VCaP (cell line): ENCODE measurements around the gene P2RX2.

Experiments
- H3K27ac ChIP-seq: fragments of 450-650 bp; 2 replicates; pipeline ENCODE4 v1.5.1; 2017
- TF ChIP-seq, protein P1 (sequence below): fragments of 450-650 bp; conservative IDR thresholded peaks from 2 replicates; pipeline ENCODE4 v1.5.1; 2017; ENCODE audit warnings: mild to moderate bottlenecking, moderate library complexity

P2RX2 gene

DNA sequence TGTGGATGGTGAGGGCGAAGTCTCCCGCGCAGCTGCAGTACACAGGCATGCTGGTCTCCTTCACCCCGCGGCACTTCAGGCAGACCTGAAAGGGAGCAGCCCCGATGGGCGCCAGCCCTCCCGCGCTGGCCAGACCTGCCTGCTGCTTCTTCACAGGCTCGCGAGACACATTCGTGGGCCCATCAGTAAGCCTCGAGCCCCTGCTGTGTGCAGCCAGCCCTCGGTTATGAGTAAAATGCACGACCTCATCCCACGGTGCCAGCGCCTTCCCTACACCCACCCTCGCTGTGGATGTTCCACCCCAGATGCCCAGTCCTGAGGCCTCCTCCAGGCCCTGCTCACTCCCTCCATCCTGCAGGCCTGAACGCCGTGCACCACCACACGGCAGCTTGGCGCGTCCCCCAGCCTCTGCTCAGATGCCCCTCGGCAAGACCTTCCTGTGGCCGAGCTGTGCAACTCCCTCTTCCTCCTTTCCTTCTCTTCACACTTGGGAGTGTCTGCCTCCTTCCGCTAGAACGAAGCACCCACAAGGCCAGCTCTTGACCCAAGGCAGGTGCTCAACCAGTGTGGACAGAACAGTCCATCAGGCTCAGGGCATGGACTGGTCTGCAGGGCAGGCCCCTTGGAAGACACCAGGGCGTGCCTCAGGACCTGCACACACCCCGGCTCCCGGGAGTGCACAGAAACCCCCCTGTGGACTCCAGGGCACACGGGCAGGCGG, 6.5 kb downstream of the P2RX2 start:
- H3K27ac ChIP-seq: no peak overlapping the region
- TF ChIP-seq, protein P1, sequence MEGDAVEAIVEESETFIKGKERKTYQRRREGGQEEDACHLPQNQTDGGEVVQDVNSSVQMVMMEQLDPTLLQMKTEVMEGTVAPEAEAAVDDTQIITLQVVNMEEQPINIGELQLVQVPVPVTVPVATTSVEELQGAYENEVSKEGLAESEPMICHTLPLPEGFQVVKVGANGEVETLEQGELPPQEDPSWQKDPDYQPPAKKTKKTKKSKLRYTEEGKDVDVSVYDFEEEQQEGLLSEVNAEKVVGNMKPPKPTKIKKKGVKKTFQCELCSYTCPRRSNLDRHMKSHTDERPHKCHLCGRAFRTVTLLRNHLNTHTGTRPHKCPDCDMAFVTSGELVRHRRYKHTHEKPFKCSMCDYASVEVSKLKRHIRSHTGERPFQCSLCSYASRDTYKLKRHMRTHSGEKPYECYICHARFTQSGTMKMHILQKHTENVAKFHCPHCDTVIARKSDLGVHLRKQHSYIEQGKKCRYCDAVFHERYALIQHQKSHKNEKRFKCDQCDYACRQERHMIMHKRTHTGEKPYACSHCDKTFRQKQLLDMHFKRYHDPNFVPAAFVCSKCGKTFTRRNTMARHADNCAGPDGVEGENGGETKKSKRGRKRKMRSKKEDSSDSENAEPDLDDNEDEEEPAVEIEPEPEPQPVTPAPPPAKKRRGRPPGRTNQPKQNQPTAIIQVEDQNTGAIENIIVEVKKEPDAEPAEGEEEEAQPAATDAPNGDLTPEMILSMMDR: no peak

DNA sequence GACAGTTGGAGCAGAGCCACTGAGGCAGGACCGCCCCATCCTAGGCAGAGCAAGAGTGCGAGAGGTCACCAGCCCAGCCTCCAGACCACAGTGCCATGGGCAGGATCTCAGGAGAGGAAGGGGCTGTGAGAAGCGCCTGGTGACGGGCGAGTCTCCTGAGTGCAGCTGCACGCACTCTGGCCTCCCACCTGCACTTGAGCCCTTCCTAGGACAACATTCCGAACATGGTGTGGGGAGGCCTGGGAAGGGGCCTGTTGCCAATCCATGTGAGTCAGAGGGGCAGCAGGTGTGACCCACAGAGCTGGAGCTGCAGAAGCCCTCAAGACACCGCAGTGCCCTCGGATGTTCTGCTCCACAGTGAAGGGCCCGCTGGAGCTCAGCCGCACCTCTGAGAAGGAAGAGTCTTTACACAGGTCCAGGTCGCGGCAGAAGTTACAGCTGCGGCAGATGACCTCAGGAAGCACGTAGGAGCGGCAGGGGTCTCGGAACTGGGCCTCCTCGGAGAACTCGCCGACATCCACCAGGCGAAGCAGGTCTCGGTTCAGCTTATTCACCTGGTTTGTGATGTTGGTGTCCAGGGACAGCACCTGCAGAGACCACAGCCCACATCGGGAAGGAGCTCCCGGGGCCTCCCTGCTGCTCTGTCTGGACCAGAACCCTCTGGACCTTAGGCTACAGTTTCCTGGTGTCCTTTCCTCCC, 7.3 kb downstream of the P2RX2 start:
- TF ChIP-seq, protein P1: no peak
- no peak overlapping the region for H3K27ac ChIP-seq

- TF ChIP-seq, protein P1: no peak
- no peak overlapping the region for H3K27ac ChIP-seq
These were observed 10.8 kb downstream of the P2RX2 start for GRCh38 chr12:132629330-132629729.

DNA sequence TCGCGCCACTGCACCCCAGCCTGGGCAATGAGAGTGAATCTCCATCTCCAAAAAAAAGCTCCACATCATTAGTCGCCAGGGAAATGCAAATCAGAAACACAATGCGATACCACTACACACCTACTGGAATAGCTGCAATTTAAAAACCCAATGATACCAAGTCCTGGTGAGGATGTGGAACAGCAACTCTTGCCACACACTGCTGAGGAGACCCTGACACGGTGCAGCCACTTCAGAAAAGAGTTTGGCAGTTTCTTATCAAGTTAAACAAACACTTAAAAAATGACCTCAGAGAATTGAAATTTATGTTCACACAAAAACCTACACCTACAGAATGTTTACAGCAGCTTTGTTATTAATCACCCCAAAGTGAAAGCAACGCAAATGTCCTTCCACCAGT, 12.1 kb downstream of the P2RX2 start:
- no peak overlapping the region for H3K27ac ChIP-seq
- TF ChIP-seq, protein P1: no peak

GRCh38 chr12:132631666-132632065, 13.1 kb downstream of the P2RX2 start:
- TF ChIP-seq, protein P1: no peak
- H3K27ac ChIP-seq: no peak overlapping the region

DNA sequence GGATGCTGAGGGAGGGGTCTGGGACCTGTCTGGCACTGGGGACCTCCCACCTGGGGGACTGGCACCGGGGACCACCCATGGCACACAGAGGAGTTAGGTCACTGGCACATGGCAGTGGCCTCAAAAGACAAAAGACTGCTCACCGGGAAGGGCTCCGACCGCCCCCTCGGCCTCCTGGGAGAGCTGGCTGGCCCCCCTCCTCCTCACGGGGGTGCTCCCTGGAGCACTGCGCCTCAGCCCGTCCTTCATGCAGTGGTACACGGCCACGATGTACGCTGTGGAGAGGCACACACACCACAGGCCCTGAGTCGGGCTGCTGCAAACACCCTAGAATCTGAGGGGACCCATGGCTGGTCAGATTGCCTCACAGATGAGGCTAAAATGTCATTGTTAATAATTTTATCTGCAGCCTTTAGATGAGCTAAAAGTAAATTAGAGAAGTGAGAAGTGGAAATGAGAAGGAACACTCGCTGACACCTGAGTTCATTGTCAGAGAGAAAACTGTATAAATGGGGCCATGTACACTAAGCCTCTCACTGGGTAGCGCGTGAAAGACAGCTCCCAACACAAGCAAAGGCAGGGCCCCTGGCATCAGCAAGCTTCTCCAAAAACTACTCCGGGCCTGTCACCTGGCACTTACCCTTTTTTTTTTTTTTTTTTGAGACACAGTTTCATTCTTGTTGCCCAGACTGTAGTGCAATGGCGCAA, 14.1 kb downstream of the P2RX2 start:
- TF ChIP-seq, protein P1: no peak
- H3K27ac ChIP-seq: no peak overlapping the region

DNA sequence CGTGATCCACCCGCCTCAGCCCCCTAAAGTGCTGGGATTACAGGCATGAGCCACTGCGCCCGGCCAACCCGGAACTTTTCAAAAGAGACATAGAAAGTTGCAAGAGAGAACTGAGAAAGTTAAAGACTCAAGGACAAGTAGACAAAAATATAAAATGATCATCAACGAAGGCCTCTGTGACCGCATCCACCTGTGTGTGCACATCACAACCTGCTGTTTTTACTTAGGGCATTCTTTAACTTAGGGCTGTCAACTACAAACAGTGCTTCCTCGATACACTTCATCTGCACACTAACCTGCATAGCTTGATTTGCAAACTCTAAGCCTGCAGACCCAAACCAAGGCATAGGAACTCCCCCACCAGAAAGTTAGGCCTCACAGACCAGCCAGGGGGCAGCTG, 14.8 kb downstream of the P2RX2 start:
- no peak overlapping the region for H3K27ac ChIP-seq
- TF ChIP-seq, protein P1: no peak
